MCF 10A (cell line): ENCODE data around the gene GRWD1. TPM values are rescaled to one million over a fixed set of nuclear protein-coding genes. Genes with fewer than 3 reads are reported as not detected.

Experiments
- BruUV-seq: library from RNA; stranded (reverse); fragments of 400-500 nt; replicated peaks from 2 replicates; lab custom pipeline; 2021; lab: Mats Ljungman, UMichigan
- CTCF ChIA-PET: fragments of 300-600 bp; sonication (Branson Sonifier 250); formaldehyde crosslinking; extraction: SDS; loops from one replicate; lab custom pipeline; 2021; ENCODE audit warnings: antibody characterized with exemption, inconsistent platforms; lab: Yijun Ruan, JAX
- POLR2A ChIA-PET: fragments of 300-600, 350-650 bp; sonication (Branson Sonifier 250); formaldehyde crosslinking; extraction: SDS; loops from one replicate; lab custom pipeline; 2020; ENCODE audit warnings: antibody characterized with exemption, inconsistent platforms; lab: Yijun Ruan, JAX
- DNase-seq: peaks from one replicate; pipeline ENCODE4 v3.0.0-alpha.2; 2018; ENCODE audit not compliant: unreplicated experiment
- H3K27ac Mint-ChIP-seq: one replicate; pipeline ENCODE4 v1.8.0; 2022; ENCODE audit warnings: mild to moderate bottlenecking, low read depth, mixed read lengths; ENCODE audit not compliant: unreplicated experiment
- H3K27me3 Mint-ChIP-seq: one replicate; pipeline ENCODE4 v1.8.0; 2022; ENCODE audit warnings: mixed read lengths; ENCODE audit not compliant: insufficient read depth, unreplicated experiment
- H3K36me3 Mint-ChIP-seq: one replicate; pipeline ENCODE4 v1.8.0; 2022; ENCODE audit warnings: mild to moderate bottlenecking, moderate library complexity, mixed read lengths; ENCODE audit not compliant: insufficient read depth, unreplicated experiment
- H3K4me1 Mint-ChIP-seq: one replicate; pipeline ENCODE4 v1.8.0; 2022; ENCODE audit warnings: mixed read lengths; ENCODE audit not compliant: insufficient read depth, unreplicated experiment
- H3K4me3 Mint-ChIP-seq: one replicate; pipeline ENCODE4 v1.8.0; 2022; ENCODE audit warnings: mild to moderate bottlenecking, moderate library complexity, mixed read lengths; ENCODE audit not compliant: unreplicated experiment
- H3K9me3 Mint-ChIP-seq: one replicate; pipeline ENCODE4 v1.8.0; 2022; ENCODE audit warnings: mixed read lengths; ENCODE audit not compliant: unreplicated experiment
- CTCF ChIP-seq: fragments of 200-600 bp; IDR thresholded peaks from one replicate; pipeline ENCODE4 v1.8.0; 2022; ENCODE audit warnings: antibody characterized with exemption, mild to moderate bottlenecking; ENCODE audit not compliant: unreplicated experiment
- intact Hi-C: fragments of 100-400 bp; cut with micrococcal nuclease; formaldehyde crosslinking; loops from 2 replicates; pipeline ENCODE4 v1.14.1; 2022
- total RNA-seq: library from RNA; stranded (reverse); gene quantifications from 2 replicates; pipeline ENCODE4 v1.2.3, GENCODE V29; 2022

Gene GRWD1
- total RNA-seq, 1 experiment from 2014 or later: 55.8 TPM

GRCh38 chr19:48496959-48497727, 51.4 kb downstream of the GRWD1 start:
- DNase-seq: no peak
- no TSS peak for BruUV-seq
- no peak overlapping the region for H3K27ac Mint-ChIP-seq
- TF ChIP-seq CTCF: no peak
- ChIA-PET POLR2A (interaction anchor here (0.7 to 1.4 kb wide), 2 partner anchors 10 to 68 kb away, joined by 3 to 7 read pairs; no protein-coding TSS in a partner anchor), CTCF (interaction anchor here (0.8 to 0.9 kb wide), 2 partner anchors 87 to 110 kb away, joined by 3 to 4 read pairs; no protein-coding TSS in a partner anchor)
- H3K4me1 Mint-ChIP-seq: peaks cover 23% of the 10 kb centered on the region
- H3K36me3 Mint-ChIP-seq: peaks cover 10% of the 10 kb centered on the region
- intact Hi-C loops: no loop called here
- peaks cover 16% of the 10 kb centered on the region for H3K27me3 Mint-ChIP-seq
- H3K4me3 Mint-ChIP-seq: no peak overlapping the region
- H3K9me3 Mint-ChIP-seq: no peaks in the 10 kb centered on the region

DNA sequence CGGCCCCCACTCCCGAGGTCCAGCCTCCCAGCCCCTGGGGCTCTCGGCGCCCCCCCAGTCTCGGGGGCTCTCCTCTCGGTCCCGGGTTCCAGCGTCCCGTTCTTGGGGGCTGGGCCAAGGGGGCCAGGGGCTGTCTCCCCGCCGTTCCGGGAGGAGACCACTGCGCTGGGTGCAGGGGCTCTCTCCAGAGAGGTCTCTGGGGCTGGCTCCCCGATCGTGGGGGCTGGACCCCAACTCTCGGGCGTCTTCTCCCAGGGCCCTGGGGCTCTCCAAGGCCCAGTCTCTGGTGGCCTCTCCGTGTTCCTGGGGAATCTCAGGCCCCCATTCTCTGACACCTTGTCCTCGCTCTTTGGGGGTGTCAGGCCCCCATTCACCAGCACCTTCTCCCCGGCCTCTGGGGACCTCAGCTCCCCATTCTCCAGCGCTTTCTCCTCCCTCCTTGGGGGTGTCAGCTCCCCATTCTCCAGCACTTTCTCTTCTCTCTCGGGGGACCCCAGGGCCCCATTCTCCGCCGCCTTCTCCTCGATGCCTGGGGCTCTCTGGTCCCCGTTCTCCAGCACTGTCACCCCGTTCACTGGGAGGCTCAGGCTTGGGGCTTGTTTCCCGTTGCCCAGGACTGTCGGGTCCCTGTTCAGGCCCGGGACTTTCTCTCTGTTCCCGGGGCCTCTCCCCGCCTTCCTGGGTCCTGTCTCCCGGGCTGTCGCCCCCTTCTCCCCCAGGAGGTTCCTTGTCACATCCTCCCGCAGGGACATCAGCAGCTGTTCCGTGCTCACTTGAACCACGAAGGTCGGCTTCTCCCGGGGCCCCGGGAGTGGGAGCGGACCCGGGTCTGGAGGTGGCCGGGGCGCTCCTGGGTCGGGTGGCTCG, 52.2 kb downstream of the GRWD1 start:
- no peak overlapping the region for H3K4me3 Mint-ChIP-seq
- H3K4me1 Mint-ChIP-seq: peaks cover 15% of the 10 kb centered on the region
- intact Hi-C loops: no loop called here
- ChIA-PET POLR2A (no interaction called here), CTCF (interaction anchor here (0.7 to 0.8 kb wide), 2 partner anchors 110 to 319 kb away, joined by 3 to 4 read pairs; no protein-coding TSS in a partner anchor)
- BruUV-seq: no TSS peak
- H3K9me3 Mint-ChIP-seq: no peaks in the 10 kb centered on the region
- no peak for DNase-seq
- peaks cover 16% of the 10 kb centered on the region for H3K27me3 Mint-ChIP-seq
- no peak for TF ChIP-seq CTCF
- H3K27ac Mint-ChIP-seq: no peak overlapping the region
- H3K36me3 Mint-ChIP-seq: peaks cover 10% of the 10 kb centered on the region

GRCh38 chr19:48498595-48499311, 53.0 kb downstream of the GRWD1 start:
- H3K9me3 Mint-ChIP-seq: no peaks in the 10 kb centered on the region
- no peak overlapping the region for H3K4me3 Mint-ChIP-seq
- H3K27me3 Mint-ChIP-seq: peaks cover 16% of the 10 kb centered on the region
- H3K4me1 Mint-ChIP-seq: peaks cover 15% of the 10 kb centered on the region
- no peak for DNase-seq
- no TSS peak for BruUV-seq
- no peak overlapping the region for H3K27ac Mint-ChIP-seq
- H3K36me3 Mint-ChIP-seq: peaks cover 10% of the 10 kb centered on the region
- no peak for TF ChIP-seq CTCF
- ChIA-PET CTCF (interaction anchor here (1.0 kb wide), 1 partner anchor 9 kb away, joined by 4 read pairs; no protein-coding TSS in a partner anchor), POLR2A (no interaction called here)
- intact Hi-C loops: no loop called here
